Measurements from ENCODE around the gene MEIOB. TPM values are rescaled to one million over a fixed set of nuclear protein-coding genes. Genes with fewer than 3 reads are reported as not detected.
"Not testable (repeated sequence)": the region's sequence is repeated elsewhere in the genome, so short reads cannot be mapped to it uniquely, and the experiment has no call there.

Gene MEIOB
- total RNA-seq, result under 1 TPM in 1 of 4 donors, not detected in 3; 0.76 TPM

DNA sequence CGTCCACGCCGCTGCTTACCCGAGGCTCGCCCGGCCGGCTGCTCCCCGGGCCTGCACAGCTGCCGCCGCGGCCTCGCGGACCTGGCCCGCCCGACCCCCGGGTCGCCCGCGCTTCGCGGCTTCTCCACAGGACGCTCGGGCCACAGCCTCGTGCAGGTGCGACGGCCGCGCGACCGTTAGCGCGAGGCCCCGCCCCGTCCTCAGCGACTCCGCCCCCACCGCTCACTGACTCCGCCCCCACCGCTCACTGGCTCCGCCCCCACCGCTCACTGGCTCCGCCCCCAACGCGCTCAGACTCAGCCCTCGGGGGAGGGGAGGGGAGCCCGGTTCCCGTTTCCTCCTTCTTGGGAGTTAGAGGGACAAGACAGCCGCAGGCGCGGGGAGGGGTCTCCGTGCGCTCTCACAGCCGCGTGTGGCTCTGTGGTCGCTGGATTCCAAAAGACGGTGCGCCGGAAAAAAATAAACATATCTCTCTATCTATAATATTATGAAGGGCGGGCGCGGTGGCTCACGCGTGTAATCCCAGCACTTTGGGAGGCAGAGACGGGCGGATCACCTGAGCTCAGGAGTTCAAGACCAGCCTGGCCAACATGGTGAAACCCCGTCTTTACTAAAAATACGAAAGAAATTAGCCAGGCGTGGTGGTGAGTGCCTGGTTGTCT is at the start of gene MEIOB:
Gene MEIOB, minus strand, starts transcription at position 191 of the 662 bp plus-strand sequence. CDS start 3,989 bp downstream, outside the sequence.
- H3K27ac ChIP-seq, result no peak within 1 kb of the TSS
- 24 to 25% methylated on average over 12 to 20 of the region's 68 CpGs for WGBS, 2 donors
- no peak for TF ChIP-seq POLR2A (IDR thresholded peaks at IDR 0.05)
- no peak for TF ChIP-seq CTCF (IDR thresholded peaks at IDR 0.05)
- H3K36me3 ChIP-seq, result no peaks in the 10 kb centered on the region
- H3K9me3 ChIP-seq, result no peaks in the 10 kb centered on the region
- H3K27me3 ChIP-seq, result peaks cover 0 to 51% (median 3%) of the 10 kb centered on the region in 4 donors
- H3K4me1 ChIP-seq, result peaks cover 0 to 18% (median 3%) of the 10 kb centered on the region in 3 donors
- DNase-seq, result no peak
- peak within 1 kb of the TSS in 2 of 4 donors; percentile 5 to 40 for H3K4me3 ChIP-seq
- intact Hi-C loops (cut with DNase I), result loop anchor here (5.0 kb wide), 1 partner anchor 55 kb away; no protein-coding TSS in a partner anchor

GRCh38 chr16:1920727-1921171 is 48.8 kb upstream of the MEIOB start:
- peaks cover 11 to 94% (median 17%) of the 10 kb centered on the region in 4 donors for H3K27me3 ChIP-seq
- H3K4me3 ChIP-seq, result no peak overlapping the region
- intact Hi-C loops (cut with DNase I), result loop anchor here (5.0 kb wide), 1 partner anchor 58 kb away; no protein-coding TSS in a partner anchor
- H3K27ac ChIP-seq, result no peak overlapping the region
- no peaks in the 10 kb centered on the region for H3K36me3 ChIP-seq
- TF ChIP-seq POLR2A (IDR thresholded peaks at IDR 0.05) (no peak), CTCF (IDR thresholded peaks at IDR 0.05) (no peak)
- 14 to 23% methylated on average over 8 to 15 of the region's 15 CpGs for WGBS, 2 donors
- H3K9me3 ChIP-seq, result no peaks in the 10 kb centered on the region
- no peak for DNase-seq
- peaks cover 32 to 66% (median 34%) of the 10 kb centered on the region in 3 donors for H3K4me1 ChIP-seq

GRCh38 chr16:1920122-1920521 is 48.2 kb upstream of the MEIOB start:
- intact Hi-C loops (cut with DNase I), result loop anchor here (5.0 kb wide), 1 partner anchor 58 kb away; no protein-coding TSS in a partner anchor
- not testable (repeated sequence) for H3K27ac ChIP-seq, H3K36me3 ChIP-seq, DNase-seq, H3K9me3 ChIP-seq, H3K4me3 ChIP-seq
- WGBS, 2 donors, result 45 to 68% methylated on average over 7 to 15 of the region's 21 CpGs
- H3K4me1 ChIP-seq, result peaks cover 34 to 72% (median 35%) of the 10 kb centered on the region in 3 donors
- H3K27me3 ChIP-seq, result peaks cover 11 to 98% (median 17%) of the 10 kb centered on the region in 4 donors

DNA sequence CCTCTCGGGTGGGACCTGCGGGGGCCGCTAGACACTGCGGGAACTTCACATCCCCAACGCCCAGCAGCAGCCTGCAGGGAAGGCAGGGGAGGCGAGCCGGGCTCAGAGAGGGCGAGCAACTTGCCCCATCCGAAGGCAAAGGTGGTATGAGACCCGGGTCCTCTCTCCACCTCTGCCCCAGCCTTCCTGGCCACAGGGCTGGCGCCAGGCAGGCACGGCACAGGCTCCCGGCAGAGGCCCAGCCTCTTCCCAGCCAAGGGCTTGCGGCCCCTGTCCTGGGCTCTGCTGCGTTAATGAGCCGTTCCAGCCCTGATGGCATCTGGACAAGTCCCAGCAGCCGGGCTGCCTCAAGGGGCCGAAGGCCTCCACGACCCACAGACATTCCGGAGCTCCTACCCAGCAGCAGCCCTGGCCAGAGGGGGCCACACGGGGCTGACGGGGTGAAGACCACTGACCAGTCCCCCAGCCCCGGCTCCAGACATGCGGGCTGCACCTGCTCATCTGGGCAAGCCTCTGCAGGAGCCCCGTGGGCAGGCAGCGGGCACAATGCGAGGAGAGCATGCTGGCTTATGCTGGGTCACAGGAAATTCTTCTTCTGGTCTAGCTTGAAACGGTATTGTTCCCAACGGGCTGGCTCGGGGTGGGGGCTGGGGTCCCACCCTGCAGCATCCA is 47.5 kb upstream of the MEIOB start:
- TF ChIP-seq POLR2A (IDR thresholded peaks at IDR 0.05), result no peak
- H3K27me3 ChIP-seq, result peaks cover 11 to 98% (median 17%) of the 10 kb centered on the region in 4 donors
- intact Hi-C loops (cut with DNase I), result no loop called here
- DNase-seq, result no peak
- H3K9me3 ChIP-seq, result no peaks in the 10 kb centered on the region
- 0 to 38% methylated on average over 1 to 5 of the region's 30 CpGs for WGBS, 2 donors
- no peaks in the 10 kb centered on the region for H3K36me3 ChIP-seq
- H3K4me3 ChIP-seq, result no peak overlapping the region
- peaks cover 34 to 77% (median 35%) of the 10 kb centered on the region in 3 donors for H3K4me1 ChIP-seq
- no peak overlapping the region for H3K27ac ChIP-seq

DNA sequence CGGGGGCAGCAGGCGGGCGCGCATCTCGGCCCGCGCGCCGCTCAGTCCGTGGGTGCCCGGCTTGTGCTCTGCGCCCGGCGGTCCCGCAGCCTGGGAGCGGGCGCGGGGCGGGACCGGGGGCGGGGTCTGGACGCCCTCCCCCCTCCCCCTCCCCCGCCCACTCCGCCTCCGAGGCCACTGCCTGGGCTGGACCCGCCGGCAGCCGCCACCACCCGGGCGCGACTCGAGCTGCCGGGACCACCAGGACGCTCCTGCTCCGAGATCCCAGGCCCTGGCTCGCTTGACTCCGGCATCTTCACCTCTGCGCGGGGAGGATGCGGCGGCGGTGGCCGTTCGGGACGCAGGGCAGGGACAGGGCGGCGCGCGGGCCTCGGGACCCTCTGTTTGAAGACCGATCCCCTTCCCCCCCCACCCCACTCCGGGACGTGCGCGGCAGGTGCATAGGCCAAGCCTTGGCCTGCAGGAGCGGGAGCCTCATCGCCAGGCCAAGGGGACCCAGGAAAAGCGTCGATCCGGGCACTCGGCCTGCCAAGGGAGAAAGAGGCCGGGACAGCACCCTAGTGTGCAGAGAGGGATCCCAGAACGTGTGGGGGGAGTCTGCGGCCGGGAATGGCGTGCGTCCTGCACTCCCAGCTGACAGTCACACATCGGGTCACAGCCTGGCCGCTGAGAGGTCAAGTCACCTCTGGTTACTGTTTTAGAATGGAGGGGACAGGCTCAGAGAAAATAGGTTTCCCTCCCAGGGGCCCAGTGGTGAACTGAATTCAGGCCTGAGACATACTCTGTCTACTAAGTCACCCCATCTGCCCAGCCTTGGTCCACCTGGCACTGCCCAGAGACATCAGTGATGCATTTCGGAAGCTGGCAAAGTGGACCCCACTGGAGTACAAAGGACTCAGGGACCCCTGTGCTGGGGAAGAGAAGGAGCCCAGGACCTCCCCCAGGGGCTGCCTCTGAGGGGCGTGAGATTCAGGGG is 46.7 kb upstream of the MEIOB start, which contains the start of gene HS3ST6:
Gene HS3ST6, minus strand, starts transcription at position 65 of the 976 bp plus-strand sequence. CDS start 92 bp downstream, outside the sequence.
- Histone ChIP-seq H3K4me1 (peaks cover 36 to 77% (median 38%) of the 10 kb centered on the region in 3 donors), H3K27ac (peak within 1 kb of the TSS in 2 of 4 donors; percentile 33 to 55), H3K9me3 (no peaks in the 10 kb centered on the region), H3K36me3 (no peaks in the 10 kb centered on the region), H3K4me3 (peak within 1 kb of the TSS; percentile 20 to 55 (median 52)), H3K27me3 (peaks cover 11 to 100% (median 17%) of the 10 kb centered on the region in 4 donors)
- TF ChIP-seq CTCF (IDR thresholded peaks at IDR 0.05) (no peak), POLR2A (IDR thresholded peaks at IDR 0.05) (no peak)
- WGBS, 2 donors, result 12% methylated on average over 7 of the region's 71 CpGs; no CpG with 5 or more reads in 1 of the 2 donors
- intact Hi-C loops (cut with DNase I), result no loop called here
- no peak for DNase-seq

Measured in esophagus squamous epithelium (tissue), 5 donors.